NCI-H1930 (cell line): ENCODE measurements around the gene LARGE1.

ENCODE experiments used
- DNase-seq, 2 experiments: peaks; one replicate each; lab custom pipeline; 2025; lab: John Stamatoyannopoulos, UW

LARGE1 gene

DNA sequence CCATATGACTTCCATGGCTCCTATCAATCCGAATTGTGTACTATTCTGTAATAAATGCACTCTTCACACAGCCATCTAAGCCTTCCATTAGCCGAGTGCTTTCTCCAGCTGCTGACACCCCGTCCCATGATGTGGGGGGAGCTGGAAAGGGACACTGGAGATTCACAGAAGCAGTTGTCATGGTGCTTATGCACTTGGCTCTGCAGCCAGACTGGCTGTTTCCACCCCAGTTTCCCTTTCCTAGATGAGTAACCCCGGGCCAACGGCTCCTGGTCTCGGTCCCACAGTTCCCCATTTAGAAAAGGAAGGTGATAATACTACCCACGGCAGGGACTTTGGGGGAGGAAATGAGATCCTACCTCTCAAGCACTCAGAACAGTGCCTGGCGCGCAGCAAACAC, 617.2 kb downstream of the LARGE1 start:
- DNase-seq = no peak

DNA sequence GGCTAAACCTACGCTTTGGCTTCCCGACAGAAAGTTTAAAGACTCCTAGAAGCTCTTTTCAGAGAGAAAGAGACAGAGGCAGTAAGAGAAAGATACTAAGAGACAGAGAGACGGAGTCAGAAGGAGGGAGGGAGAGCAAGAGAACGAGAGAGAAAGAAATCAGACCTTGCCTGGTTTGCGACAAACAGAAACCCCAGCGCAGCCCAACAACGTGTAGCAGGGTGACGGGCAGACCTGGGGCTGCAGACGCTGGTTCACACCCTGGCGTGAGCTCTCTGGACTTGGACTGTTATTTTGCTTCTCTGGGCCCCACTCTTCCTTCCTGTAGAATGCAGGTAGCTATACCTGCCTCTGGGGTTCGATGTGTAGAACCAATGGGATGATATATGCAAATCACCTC, 617.7 kb downstream of the LARGE1 start:
- DNase-seq = no peak

DNA sequence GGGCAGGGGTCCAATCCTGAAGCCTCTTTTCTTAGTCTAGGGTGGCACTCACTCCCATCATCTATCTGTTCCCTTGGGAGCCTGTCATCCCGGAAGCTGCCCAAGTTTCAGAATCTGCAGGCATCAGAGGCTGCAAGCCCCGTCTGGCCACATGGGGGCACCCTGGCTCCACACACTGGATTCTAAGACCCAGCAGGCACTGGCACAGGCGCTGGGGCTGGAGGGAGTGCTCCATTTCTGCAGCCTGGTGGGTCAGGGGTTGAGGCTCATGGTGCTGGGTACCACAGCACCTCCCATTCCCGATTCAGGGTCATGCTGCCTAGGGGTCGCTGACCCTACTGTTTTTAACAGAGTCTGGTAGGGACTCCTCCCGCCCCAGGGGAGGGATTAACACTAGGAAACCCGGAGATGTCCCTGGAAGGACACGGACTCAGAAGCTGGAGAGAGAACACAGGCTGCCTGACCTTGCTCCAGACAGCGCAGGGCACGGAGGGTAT, 618.2 kb downstream of the LARGE1 start:
- DNase-seq = peak; percentile 17 to 59

DNA sequence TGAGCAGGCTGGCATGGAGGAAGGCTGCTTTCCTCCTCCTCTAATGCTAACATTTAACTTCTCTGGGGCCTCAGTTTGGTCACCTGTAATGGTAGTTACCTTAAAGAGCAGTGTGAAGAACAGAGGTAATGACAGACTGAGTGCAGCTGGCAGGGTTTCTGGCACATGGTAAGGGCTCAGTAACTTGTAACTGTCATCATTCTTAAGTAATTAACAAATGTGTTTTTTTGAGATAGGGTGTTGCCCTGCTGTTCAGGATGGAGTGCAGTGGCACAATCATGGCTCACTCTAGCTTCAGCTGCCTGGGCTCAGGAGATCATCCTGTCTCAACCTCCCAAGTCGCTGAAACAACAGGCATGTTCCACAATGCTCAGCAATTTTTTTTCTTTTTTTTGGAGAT, 620.1 kb downstream of the LARGE1 start:
- DNase-seq = no peak

DNA sequence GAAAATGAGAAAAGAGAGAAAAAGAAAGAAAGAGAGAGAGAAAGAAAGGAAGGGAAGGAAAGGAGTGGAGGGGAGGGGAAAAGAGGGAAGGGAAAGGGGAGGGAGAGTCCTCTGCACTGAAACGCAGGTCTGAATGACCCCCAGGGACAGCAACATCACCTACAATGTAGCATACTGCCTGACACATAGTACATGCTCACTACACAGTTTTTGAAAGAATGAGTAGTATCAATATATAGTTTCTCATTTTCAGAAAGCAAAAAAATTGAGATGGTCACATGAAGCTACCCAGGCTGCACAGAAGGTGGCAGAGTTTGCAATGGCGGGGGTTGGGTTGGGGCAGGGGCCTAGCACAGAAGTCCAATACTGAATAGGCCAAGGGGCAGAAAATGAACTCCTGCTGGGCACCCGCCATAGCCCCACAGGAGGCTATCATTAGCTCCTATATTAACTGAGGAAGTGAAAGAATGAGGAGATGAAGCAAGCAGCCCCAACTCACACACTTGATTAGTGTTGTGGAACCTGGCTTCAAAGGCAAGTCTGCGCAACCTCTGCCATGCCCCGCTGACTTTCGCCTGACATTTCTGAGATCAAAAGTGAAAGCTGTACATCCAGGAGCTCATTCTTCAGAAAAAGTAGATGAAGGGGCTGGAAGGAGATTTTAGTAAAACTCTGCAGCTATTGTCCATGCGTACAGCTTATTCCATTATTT, 620.9 kb downstream of the LARGE1 start:
- no peak for DNase-seq

DNA sequence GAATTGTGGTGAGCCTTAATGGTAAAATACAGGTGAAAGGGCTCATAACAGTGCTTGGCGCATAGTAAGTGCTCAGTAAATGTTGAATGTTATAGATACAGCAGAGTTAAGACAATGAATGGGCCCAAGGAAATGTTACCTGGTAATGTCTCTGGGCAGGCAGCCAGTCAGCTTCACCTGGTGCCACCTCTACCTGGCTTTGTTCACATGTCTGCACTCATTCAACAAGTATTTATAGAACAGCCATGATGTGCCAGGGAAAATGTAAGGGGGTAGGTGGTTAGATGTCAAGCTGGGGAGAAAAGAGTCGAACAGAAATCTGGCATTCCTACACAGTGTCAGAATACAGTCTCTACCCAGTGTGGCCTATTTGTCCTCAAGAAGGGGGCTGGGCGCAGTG, 623.3 kb downstream of the LARGE1 start:
- DNase-seq = no peak

DNA sequence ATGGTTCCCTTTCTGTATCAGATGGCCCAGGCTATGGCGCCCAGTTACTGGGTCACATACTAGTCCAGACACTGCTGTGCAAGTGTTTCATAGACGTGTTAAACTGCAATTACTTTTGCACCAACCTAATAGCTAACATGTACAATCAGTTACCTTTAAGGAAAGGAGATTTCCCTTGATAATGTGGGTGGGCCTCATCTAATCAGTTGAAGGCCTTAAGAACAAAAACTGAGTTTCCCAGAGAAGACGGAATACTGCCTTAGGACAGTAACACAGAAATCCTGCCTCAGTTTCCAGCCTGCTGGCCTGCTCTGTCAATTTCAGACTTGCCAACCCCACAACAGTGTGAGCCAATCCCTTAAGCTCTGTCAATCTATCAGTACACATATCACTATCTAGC, 632.2 kb downstream of the LARGE1 start:
- DNase-seq = no peak

DNA sequence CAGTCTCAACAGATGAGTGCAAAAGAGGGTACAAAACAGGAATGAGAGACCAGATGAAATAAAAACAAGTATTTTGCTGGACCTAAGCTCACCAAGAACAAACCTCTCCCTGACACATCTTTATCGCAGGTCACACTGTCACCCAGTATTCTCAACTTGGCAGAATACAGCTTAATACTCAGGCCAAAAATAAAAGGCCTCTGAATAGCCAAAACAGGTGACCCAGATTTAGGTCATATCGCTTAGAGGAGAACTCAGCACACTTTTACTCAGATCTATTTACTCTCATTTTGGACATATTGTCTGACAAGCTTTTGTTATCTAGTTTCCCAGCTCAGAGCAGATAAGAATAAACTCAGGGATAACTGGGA, 645.2 kb downstream of the LARGE1 start:
- no peak for DNase-seq

DNA sequence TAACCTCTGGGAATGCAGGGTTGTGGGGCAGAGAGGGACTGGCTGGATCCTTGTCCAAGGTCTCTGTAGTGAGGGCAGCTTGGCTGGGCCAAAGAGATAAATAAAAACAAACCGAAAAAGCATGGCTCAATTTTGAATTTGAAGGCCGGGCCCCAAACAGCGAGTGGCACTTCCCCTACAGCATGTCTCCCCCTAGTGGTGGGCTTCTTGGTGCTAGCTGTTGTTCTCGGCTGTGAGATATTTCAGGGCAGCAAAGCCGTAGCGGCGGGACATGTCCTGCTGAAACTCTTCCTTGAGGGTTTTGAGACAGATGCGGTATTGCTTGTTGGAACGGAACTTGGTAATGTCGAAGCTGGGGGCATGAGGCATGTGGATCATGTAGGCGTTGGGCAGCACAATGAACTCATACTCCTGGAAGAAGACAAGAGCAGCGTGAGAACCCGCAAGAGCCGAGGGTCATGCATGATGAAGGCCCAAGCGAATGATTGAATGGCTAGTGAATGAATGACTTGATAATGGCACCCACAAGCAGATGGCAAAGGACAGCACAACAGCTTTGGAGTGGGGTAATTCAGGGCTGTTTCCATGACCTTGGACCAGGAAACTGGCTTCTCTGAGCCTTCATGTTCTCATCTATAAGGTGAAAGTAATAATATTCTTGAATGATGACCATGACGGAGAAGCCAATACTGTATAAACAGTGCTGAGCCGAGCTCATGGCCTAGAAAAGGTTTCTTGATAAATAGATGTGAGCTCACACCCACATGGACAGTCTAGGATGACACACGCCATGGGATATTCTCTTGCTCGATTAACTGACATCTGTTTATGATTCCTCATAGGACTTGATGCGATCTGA, 645.8 kb downstream of the LARGE1 start:
- DNase-seq = peak in 1 of 2 experiments; percentile 5

DNA sequence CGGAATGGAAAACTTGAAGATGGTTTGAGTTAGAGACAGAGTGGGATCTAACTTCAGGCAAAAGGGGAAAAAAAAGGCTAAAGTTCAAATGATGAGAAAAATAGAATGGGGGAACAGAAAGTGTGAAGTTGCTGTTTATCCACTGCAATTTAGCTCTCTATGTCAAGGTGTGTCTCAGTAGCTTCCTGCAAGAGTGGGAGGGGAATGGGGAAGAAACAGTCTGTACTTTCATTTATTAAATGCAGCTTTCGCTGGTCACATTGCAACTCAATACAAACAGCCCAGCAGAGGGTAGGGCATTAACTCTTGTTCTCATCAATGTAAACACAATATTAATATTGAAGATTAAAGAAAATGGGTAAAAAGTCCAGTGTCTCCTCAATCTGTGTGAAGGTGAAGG, 647.4 kb downstream of the LARGE1 start:
- no peak for DNase-seq

DNA sequence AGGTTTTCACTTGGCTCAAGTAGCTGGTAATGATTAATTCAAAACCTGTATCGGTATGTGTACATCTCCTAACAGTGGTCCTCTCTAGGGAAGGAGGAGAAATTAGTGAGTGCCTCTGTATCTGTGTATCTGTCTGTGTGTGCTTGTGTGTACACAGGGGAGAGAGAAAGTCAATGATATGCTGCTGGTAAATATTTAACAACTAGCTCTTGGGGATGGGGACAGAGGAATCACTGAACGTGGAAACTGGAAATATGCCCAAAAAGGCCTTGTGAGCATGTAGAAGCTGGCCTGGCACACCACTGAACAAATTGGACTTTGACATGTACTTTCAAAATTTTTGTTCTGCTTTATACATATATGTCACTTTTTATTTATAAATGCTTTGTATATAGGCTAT, 648.1 kb downstream of the LARGE1 start:
- no peak for DNase-seq

DNA sequence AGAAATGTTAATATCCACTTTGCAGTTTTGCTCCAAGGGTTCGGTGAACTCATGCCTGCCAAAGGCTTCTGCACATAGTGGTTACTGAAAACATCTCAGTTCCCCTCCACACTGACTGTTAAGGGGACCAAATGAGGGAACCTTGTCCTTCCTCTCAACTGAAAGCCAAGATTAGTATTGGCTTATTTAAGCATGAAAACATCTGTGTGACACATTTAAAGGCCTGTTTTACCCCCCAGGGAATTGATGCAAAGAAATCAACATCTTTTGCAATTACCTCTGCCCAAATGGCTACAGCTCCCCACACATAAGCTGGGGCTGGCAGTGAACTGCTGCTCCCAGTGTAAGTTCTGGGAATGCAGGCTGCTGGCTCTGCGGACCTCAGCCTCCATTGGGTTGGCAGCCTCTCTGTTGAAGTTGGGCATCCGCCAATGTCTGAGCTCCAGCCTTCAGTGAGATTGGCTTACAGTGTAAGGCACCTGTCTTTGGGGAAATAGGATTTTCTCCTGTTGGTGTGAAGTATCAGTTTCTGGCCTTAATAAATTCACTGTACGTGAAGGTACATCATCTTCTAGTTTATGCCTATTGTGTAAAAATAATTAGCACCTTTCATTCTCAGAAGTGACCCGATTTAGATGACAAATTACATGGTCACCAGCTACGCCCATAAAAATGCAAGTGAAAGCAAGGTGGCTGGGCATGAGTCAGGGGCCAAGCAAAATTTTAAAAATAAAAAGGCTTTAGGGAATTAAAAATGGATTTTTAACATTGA, 648.7 kb downstream of the LARGE1 start:
- DNase-seq = no peak

DNA sequence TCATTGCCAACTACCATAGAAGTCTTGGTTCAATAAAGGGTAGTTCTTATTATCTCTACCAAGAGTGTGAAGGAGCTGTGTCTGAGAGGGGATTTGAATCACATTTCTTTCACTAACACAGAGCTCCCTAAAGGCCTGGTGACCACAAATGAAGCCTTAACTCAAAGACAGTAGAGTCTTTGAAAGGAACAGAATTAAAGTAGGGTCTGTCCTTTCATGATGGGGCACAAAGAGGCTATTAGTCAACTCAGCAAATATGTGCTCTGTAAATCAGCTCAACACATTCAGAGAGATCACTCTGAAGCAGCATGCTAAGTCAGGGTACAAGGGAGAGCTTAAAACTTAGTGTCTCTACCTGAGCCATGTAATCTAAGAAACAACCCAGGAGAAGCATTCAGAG, 649.7 kb downstream of the LARGE1 start:
- no peak for DNase-seq

DNA sequence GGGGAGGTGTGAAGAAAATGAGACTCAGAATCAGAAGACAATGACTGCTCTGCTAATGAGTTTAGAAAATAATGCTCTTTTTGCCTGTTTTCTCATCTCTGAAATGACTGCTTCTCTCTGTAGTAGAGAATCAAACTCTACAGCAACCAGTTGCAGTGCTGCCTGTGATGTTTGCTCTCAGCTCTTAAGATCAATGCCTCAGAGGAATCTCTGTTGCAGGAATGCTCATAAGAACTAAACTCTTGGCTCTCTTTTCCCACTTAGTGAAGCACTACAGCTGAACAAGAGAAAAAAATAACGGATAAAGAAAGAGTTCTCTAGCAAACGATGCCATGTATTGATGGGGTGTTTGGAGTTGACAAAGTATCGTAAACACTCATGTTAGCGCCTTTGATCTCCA, 658.6 kb downstream of the LARGE1 start:
- no peak for DNase-seq

DNA sequence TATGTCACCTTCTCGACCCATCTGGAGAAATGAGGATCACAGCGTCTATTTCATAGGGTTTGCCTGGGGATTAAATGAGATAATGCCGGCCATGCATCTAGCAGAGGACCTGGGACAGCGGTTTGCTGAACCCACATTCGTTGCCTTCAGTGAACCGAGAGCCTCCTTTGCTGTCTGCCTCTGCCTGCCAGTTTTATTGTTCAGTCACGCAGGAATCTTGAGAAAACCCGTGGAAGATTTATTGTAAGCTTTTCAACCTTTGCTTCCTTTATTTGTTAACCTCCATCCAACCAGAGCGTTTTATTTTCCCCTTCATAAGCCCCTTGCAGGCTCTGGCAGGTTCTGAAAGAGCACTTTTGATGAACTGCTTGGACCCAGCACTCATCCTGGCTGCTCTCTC, 659.8 kb downstream of the LARGE1 start:
- no peak for DNase-seq

DNA sequence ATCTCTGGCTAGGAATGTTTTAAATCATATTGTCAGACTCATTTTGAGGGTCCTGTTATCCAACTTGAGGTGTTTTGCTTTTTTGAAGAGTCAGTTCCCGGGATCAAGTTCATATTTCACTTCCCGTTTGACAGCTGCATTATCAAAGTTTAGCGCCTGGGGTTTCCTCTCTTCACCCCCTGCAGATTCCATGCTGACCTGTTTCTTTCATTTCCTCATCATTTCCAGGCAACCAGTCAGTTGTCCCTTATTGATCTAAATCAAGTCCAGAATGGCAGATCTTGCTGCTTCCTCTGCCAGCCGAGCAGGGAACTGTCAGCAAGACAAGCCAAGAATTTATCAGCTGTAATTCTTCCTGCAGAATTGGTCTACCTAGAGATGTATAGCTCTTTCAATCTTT, 664.5 kb downstream of the LARGE1 start:
- DNase-seq = no peak

DNA sequence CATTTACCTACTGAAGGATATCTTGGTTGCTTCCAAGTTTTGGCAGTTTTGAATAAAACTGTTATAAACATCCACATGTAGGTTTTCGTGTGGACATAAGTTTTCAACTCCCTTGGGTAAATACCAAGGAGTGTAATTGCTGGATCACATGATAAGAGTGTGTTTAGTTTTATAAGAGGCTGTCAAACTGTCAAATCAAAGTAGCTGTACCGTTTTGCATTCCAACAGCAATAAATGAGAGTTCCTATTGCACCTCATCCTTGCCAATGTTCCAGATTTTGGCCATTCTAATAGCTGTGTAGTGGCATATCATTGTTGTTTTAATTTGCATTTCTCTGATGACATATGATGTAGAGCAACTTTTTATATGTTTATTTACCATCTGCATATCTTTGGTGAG, 671.3 kb downstream of the LARGE1 start:
- DNase-seq = no peak

DNA sequence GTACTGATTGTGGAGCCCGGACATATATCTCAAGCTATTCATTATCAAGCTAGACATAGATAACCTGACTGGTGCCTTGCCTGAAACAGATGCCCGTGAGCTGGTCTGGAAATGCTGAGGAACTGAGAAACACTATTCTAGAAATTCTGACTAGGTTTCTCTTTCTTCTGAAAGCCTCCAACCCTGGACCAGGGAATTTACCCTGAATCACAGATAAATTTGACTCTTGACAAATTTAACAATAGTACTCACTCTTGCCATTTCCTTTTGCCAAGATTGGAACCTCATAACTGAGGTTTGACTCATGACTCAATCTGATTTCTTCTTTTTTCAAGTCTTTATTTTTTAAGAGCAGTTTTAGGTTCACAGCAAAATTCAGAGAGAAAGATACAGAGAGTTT, 672.5 kb downstream of the LARGE1 start:
- no peak for DNase-seq

DNA sequence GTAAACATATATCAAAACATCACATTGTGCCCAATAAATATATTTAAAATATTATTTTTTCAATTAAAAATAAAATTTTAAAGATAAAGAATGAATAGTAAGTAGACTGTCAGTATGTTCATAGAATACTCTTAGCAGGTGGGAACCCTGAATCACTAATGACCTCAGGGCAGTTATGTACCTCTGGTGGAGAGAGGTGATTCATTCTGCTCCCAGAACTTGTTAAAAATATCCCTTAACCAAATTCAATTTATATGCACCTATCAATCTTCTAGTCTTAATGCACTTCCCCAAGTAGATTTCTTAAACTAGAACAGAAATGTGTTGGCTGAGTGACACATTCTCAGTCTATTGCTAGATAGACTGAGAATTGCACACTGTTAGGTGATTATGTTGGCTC, 678.2 kb downstream of the LARGE1 start:
- no peak for DNase-seq

DNA sequence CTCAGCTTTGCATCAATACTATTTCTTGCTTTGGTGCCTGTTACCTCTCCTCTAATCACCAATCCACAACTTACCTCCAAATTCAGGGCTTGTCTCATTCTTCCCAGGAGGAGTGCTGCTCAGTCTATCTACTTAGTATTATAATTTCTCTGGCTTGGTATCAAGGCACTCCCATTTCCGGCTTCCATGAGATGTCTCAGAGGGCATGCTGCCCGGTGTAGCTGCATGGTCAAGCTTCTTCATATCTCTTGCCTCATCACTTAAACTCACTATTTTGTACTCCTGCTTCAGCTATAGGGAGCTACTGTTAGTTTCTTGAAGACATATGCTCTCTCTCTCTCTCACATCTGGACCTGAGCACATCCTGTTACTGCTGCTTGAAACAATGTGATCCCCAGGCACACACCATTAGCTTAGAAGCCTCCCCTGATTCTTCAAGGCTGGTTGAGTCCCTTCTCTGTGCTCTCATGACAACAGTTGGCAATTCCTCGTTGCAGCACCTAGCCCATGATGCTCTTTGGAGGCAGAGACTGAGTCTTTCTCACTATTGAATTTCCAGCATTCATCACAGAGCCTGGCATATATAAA, 679.3 kb downstream of the LARGE1 start:
- no peak for DNase-seq

DNA sequence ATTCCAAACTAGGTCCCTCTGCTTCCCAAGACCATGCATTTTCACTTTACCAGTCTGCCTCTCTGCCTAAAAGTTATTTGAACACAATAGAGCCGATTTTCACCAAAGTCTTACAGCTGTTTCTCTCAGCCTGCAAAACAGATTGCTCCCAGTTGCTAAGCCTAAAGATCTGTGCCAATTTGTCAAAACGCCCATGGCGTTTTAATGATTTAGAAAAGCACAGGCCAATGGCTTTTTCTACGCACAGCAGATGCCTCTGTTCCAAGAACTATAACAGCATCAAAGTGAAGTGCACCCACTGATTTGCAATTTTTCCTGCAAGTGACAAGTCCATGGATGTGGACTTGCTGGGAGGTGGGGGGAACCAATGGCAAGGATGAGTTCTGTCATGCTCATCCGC, 688.2 kb downstream of the LARGE1 start:
- no peak for DNase-seq

DNA sequence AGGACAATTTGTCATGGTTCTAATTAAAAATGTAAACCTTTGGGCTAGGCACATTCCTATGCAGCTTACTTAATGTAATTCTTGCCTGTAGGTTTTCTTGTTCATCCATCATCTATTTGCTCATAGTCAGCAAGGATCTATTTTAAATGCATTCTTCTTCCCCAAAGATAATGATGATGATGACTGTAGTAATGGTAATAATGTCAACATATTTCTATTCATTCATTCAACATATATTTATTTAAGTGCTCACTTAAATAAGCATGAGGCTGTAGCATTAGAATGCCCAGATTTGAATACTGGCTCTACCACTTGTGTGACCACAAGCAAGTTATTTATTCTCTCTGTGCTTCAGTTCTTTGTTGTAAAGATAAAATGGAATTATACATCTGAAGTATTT, 692.5 kb downstream of the LARGE1 start:
- no peak for DNase-seq
